OCI-LY3 (cell line): ENCODE data around the gene SHROOM3.

ENCODE experiments used
- CTCF ChIP-seq: fragments of 200-600, 300-600 bp; sonication (generic); IDR thresholded peaks from 2 replicates; pipeline ENCODE4 v1.5.1; 2014; ENCODE audit warnings: antibody characterized with exemption, low read length, low read depth
- EZH2phosphoT487 ChIP-seq: fragments of 200-600 bp; shearing (Covaris generic); IDR thresholded peaks from 2 replicates; pipeline ENCODE4 v1.6.1; 2018; ENCODE audit warnings: antibody characterized with exemption, mixed run types, low read depth

DNA sequence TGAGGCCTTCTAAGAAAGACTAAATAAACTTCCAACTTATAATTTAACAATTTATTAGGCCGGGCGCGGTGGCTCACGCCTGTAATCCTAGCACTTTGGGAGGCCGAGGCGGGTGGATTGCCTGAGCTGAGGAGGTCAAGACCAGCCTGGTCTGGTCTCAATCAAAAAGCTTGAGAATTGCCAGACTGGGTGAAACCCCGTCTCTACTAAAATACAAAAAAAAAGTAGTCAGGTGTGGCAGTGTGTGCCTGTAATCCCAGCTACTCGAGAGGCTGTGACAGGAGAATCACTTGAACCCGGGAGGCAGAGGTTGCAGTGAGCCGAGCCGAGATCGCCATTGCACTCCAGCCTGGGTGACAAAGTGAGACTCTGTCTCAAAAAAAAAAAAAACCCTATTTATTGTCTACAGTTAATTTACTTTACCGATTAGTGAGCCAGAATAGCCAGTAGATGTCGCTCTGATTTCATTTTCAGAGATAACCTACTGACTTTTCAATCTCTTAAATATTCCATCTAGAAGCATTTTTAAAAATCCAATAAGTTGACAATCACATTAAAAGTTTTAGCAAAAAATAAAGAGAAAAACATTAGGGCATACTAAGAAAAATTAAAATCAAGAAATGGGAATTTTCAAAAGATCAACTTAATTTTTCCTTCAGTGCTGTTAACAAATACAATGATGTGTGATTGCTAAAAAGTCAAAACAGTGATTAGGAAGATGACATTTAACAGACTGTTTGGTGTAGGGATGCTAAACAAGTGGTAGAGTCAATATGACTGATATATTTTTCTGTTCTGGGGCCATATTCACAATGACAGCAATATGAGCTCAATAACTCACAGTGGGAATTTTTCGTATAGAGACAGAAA lies 4.3 kb upstream of the SHROOM3 start:
- TF ChIP-seq CTCF = peak; percentile 76
- TF ChIP-seq EZH2phosphoT487 = no peak
